ENCODE results near the gene RBM20.

Gene RBM20

GRCh38 chr10:110788620-110789385, 144.7 kb downstream of the RBM20 start:
- DNase-seq (ENCODE audit: low read depth) = no peak
- no peak overlapping the region for H3K4me3 ChIP-seq (ENCODE audit: low read depth, low read length)
- TF ChIP-seq CTCF (IDR thresholded peaks at IDR 0.05; ENCODE audit: low read depth, low read length, missing control alignments) = no peak

- DNase-seq (ENCODE audit: low read depth) = no peak
- H3K4me3 ChIP-seq (ENCODE audit: low read depth, low read length) = no peak overlapping the region
- TF ChIP-seq CTCF (IDR thresholded peaks at IDR 0.05; ENCODE audit: low read depth, low read length, missing control alignments) = no peak
Observed at GRCh38 chr10:110789604-110790433, 145.7 kb downstream of the RBM20 start.

GRCh38 chr10:110790913-110791506, 146.9 kb downstream of the RBM20 start:
- no peak overlapping the region for H3K4me3 ChIP-seq (ENCODE audit: low read depth, low read length)
- TF ChIP-seq CTCF (IDR thresholded peaks at IDR 0.05; ENCODE audit: low read depth, low read length, missing control alignments) = no peak
- DNase-seq (ENCODE audit: low read depth) = no peak

- no peak for DNase-seq (ENCODE audit: low read depth)
- TF ChIP-seq CTCF (IDR thresholded peaks at IDR 0.05; ENCODE audit: low read depth, low read length, missing control alignments) = no peak
- no peak overlapping the region for H3K4me3 ChIP-seq (ENCODE audit: low read depth, low read length)
Observed at GRCh38 chr10:110791541-110792073, 147.5 kb downstream of the RBM20 start.

- H3K4me3 ChIP-seq (ENCODE audit: low read depth, low read length) = no peak overlapping the region
- DNase-seq (ENCODE audit: low read depth) = no peak
- TF ChIP-seq CTCF (IDR thresholded peaks at IDR 0.05; ENCODE audit: low read depth, low read length, missing control alignments) = no peak
Observed at GRCh38 chr10:110792476-110793125, 148.5 kb downstream of the RBM20 start.

- no peak for DNase-seq (ENCODE audit: low read depth)
- H3K4me3 ChIP-seq (ENCODE audit: low read depth, low read length) = no peak overlapping the region
- no peak for TF ChIP-seq CTCF (IDR thresholded peaks at IDR 0.05; ENCODE audit: low read depth, low read length, missing control alignments)
Observed at GRCh38 chr10:110793128-110793812, 149.1 kb downstream of the RBM20 start.

Data from GM12864 (cell line).